ENCODE results near the gene KANSL1.

Gene KANSL1

GRCh38 chr17:46163316-46163715 lies 29.9 kb downstream of the KANSL1 start:
- H3K4me2 ChIP-seq (ENCODE audit: low read length) = no peak overlapping the region
- peaks cover 87% of the 10 kb centered on the region for H3K4me1 ChIP-seq (ENCODE audit: control insufficient read depth, low read length)

DNA sequence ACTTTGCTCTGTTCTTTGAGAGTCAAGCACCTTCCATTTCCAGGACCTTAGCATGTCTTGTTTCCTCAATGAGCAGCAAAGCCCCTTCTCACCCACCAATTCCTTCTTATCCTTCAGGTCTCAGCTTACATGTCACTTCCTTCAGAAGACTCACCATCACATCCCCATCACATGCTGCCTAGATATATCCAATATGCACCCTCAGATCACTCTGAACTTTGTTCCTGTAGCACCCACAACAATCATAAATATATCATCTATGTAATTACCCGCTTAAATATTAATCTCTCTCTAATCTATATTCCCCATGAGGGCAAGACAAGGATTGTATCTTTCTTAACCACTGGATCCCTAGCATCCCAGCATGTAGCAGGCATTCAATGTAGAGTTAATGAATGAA lies 30.4 kb downstream of the KANSL1 start:
- H3K9me2 ChIP-seq (replicated peaks; ENCODE audit: control insufficient read depth, low read length) = no peaks in the 10 kb centered on the region
- H3K36me3 ChIP-seq (ENCODE audit: control insufficient read depth, low read length) = peaks cover 49% of the 10 kb centered on the region
- H3K9me3 ChIP-seq (ENCODE audit: control insufficient read depth, insufficient read depth, low read length) = no peaks in the 10 kb centered on the region
- peaks cover 73% of the 10 kb centered on the region for H4K20me1 ChIP-seq (ENCODE audit: control insufficient read depth, insufficient read depth, low read depth, low read length)
- no peak for TF ChIP-seq EZH2phosphoT487 (IDR thresholded peaks at IDR 0.05; ENCODE audit: borderline replicate concordance, low read length)
- TF ChIP-seq, protein P1, sequence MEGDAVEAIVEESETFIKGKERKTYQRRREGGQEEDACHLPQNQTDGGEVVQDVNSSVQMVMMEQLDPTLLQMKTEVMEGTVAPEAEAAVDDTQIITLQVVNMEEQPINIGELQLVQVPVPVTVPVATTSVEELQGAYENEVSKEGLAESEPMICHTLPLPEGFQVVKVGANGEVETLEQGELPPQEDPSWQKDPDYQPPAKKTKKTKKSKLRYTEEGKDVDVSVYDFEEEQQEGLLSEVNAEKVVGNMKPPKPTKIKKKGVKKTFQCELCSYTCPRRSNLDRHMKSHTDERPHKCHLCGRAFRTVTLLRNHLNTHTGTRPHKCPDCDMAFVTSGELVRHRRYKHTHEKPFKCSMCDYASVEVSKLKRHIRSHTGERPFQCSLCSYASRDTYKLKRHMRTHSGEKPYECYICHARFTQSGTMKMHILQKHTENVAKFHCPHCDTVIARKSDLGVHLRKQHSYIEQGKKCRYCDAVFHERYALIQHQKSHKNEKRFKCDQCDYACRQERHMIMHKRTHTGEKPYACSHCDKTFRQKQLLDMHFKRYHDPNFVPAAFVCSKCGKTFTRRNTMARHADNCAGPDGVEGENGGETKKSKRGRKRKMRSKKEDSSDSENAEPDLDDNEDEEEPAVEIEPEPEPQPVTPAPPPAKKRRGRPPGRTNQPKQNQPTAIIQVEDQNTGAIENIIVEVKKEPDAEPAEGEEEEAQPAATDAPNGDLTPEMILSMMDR (IDR thresholded peaks at IDR 0.05; ENCODE audit: low read depth, low read length, poor library complexity, severe bottlenecking) = no peak
- H3K4me2 ChIP-seq (ENCODE audit: low read length) = no peak overlapping the region
- H3K4me3 ChIP-seq (ENCODE audit: low read length) = no peak overlapping the region
- H3K27me3 ChIP-seq (ENCODE audit: control insufficient read depth, low read length) = no peaks in the 10 kb centered on the region
- H3K27ac ChIP-seq (ENCODE audit: low read depth, low read length) = no peak overlapping the region
- peaks cover 13% of the 10 kb centered on the region; the same call in 1 of the 2 replicates for H3F3A ChIP-seq (ENCODE audit: control insufficient read depth, insufficient read depth)
- H3K79me2 ChIP-seq (ENCODE audit: control insufficient read depth, low read length) = peaks cover 99% of the 10 kb centered on the region
- peaks cover 87% of the 10 kb centered on the region for H3K4me1 ChIP-seq (ENCODE audit: control insufficient read depth, low read length)

More at GRCh38 chr17:46163316-46163715, 29.9 kb downstream of the KANSL1 start:
- TF ChIP-seq, protein P1 (IDR thresholded peaks at IDR 0.05; ENCODE audit: low read depth, low read length, poor library complexity, severe bottlenecking) = no peak
- no peak for TF ChIP-seq EZH2phosphoT487 (IDR thresholded peaks at IDR 0.05; ENCODE audit: borderline replicate concordance, low read length)
- H3K27me3 ChIP-seq (ENCODE audit: control insufficient read depth, low read length) = no peaks in the 10 kb centered on the region
- H3K27ac ChIP-seq (ENCODE audit: low read depth, low read length) = no peak overlapping the region
- H3F3A ChIP-seq (ENCODE audit: control insufficient read depth, insufficient read depth) = peaks cover 13% of the 10 kb centered on the region; the same call in 1 of the 2 replicates
- no peak overlapping the region for H3K4me3 ChIP-seq (ENCODE audit: low read length)
- H3K36me3 ChIP-seq (ENCODE audit: control insufficient read depth, low read length) = peaks cover 53% of the 10 kb centered on the region
- peaks cover 74% of the 10 kb centered on the region for H4K20me1 ChIP-seq (ENCODE audit: control insufficient read depth, insufficient read depth, low read depth, low read length)
- H3K79me2 ChIP-seq (ENCODE audit: control insufficient read depth, low read length) = peaks cover 99% of the 10 kb centered on the region
- H3K9me2 ChIP-seq (replicated peaks; ENCODE audit: control insufficient read depth, low read length) = no peaks in the 10 kb centered on the region
- no peaks in the 10 kb centered on the region for H3K9me3 ChIP-seq (ENCODE audit: control insufficient read depth, insufficient read depth, low read length)

DNA sequence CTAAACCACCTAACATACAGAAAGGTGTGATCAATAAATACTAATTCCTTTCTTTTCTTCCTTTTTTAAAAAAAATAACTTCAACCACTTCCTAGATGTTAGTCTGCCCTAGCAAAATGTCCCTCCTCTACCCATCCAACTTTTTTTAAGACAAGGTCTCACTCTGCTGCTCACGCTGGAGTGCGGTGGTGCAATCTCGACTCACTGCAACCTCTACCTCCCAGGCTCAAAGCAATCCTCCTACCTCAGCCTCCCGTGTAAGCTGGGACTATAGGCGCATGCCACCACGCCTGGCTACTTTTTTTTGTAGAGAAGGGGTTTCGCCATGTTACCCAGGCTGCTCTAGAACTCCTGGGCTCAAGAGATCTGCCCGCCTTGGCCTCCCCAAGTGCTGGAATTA lies 33.1 kb downstream of the KANSL1 start:
- Histone ChIP-seq H3K36me3 (ENCODE audit: control insufficient read depth, low read length) (peaks cover 43% of the 10 kb centered on the region), H3K4me3 (ENCODE audit: low read length) (no peak overlapping the region), H3K9me3 (ENCODE audit: control insufficient read depth, insufficient read depth, low read length) (no peaks in the 10 kb centered on the region), H3K9me2 (replicated peaks; ENCODE audit: control insufficient read depth, low read length) (no peaks in the 10 kb centered on the region), H3K4me2 (ENCODE audit: low read length) (peak overlapping the region; percentile 11; the same call in 1 of the 2 replicates), H3K27ac (ENCODE audit: low read depth, low read length) (no peak overlapping the region), H3F3A (ENCODE audit: control insufficient read depth, insufficient read depth) (peaks cover 22% of the 10 kb centered on the region; the same call in 1 of the 2 replicates), H3K79me2 (ENCODE audit: control insufficient read depth, low read length) (peaks cover 99% of the 10 kb centered on the region), H3K4me1 (ENCODE audit: control insufficient read depth, low read length) (peaks cover 93% of the 10 kb centered on the region), H3K27me3 (ENCODE audit: control insufficient read depth, low read length) (no peaks in the 10 kb centered on the region), H4K20me1 (ENCODE audit: control insufficient read depth, insufficient read depth, low read depth, low read length) (peaks cover 77% of the 10 kb centered on the region)
- TF ChIP-seq, protein P1 (IDR thresholded peaks at IDR 0.05; ENCODE audit: low read depth, low read length, poor library complexity, severe bottlenecking) = no peak
- TF ChIP-seq EZH2phosphoT487 (IDR thresholded peaks at IDR 0.05; ENCODE audit: borderline replicate concordance, low read length) = no peak

Measured in DOHH2 (cell line).